WTC11 (cell line): ENCODE measurements around the gene CIBAR2. TPM values are rescaled to one million over a fixed set of nuclear protein-coding genes. Genes with fewer than 3 reads are reported as not detected.

Source experiments
- ATAC-seq: fragments of 200-7000 bp; cut with Tn5 transposase; 2 replicates; pipeline ENCODE4 v1.10.0; 2021; ENCODE audit warnings: mild to moderate bottlenecking, moderate library complexity
- CTCF ChIA-PET: fragments of 300-600 bp; sonication (Branson Sonifier 250); formaldehyde crosslinking; loops from one replicate; lab custom pipeline; 2021; ENCODE audit warnings: antibody characterized with exemption; lab: Charles Lee
- POLR2A ChIA-PET: fragments of 350-600 bp; sonication (Branson Sonifier 250); formaldehyde crosslinking; loops from one replicate; lab custom pipeline; 2021; ENCODE audit warnings: antibody characterized with exemption; lab: Charles Lee
- DNase-seq: peaks from one replicate; pipeline ENCODE4 v3.0.0; 2021; ENCODE audit warnings: low spot score
- H3K27ac Mint-ChIP-seq: 2 replicates; pipeline ENCODE4 v1.8.0; 2021; ENCODE audit warnings: mixed read lengths
- H3K27me3 Mint-ChIP-seq: 2 replicates; pipeline ENCODE4 v1.8.0; 2021; ENCODE audit warnings: low read depth, mild to moderate bottlenecking, moderate library complexity, mixed read lengths
- H3K36me3 Mint-ChIP-seq: 2 replicates; pipeline ENCODE4 v1.8.0; 2021; ENCODE audit warnings: mixed read lengths
- H3K4me1 Mint-ChIP-seq: 2 replicates; pipeline ENCODE4 v1.8.0; 2022; ENCODE audit warnings: mixed read lengths
- H3K4me3 Mint-ChIP-seq: 2 replicates; pipeline ENCODE4 v1.8.0; 2021; ENCODE audit warnings: mild to moderate bottlenecking, moderate library complexity, mixed read lengths
- H3K9me3 Mint-ChIP-seq: 2 replicates; pipeline ENCODE4 v1.8.0; 2021; ENCODE audit warnings: mixed read lengths
- AR ChIP-seq: fragments of 250-450 bp; sonication (Bioruptor Pico); IDR thresholded peaks from 2 replicates; pipeline ENCODE4 v1.9.0; 2021; ENCODE audit warnings: mild to moderate bottlenecking
- ATF2 ChIP-seq: sonication (generic); formaldehyde crosslinking; IDR thresholded peaks from 2 replicates; pipeline ENCODE4 v1.8.1; 2022; ENCODE audit warnings: low read depth, missing genetic modification reagents, borderline replicate concordance
- E2F4 ChIP-seq: sonication (generic); formaldehyde crosslinking; IDR thresholded peaks from 2 replicates; pipeline ENCODE4 v1.8.1; 2022; ENCODE audit warnings: low read depth, mild to moderate bottlenecking, moderate library complexity, missing genetic modification reagents, borderline replicate concordance
- ESRRA ChIP-seq: sonication (generic); formaldehyde crosslinking; IDR thresholded peaks from 2 replicates; pipeline ENCODE4 v1.8.1; 2022; ENCODE audit warnings: mild to moderate bottlenecking, missing genetic modification reagents, borderline replicate concordance
- FOXJ3 ChIP-seq: sonication (generic); formaldehyde crosslinking; IDR thresholded peaks from 2 replicates; pipeline ENCODE4 v1.9.0; 2021; ENCODE audit warnings: missing genetic modification reagents, mild to moderate bottlenecking, borderline replicate concordance
- JUN ChIP-seq: sonication (generic); formaldehyde crosslinking; IDR thresholded peaks from 2 replicates; pipeline ENCODE4 v1.8.0; 2023; ENCODE audit warnings: mild to moderate bottlenecking, missing genetic modification reagents
- KAT7 ChIP-seq: sonication (generic); formaldehyde crosslinking; IDR thresholded peaks from 2 replicates; pipeline ENCODE4 v1.8.1; 2023; ENCODE audit warnings: missing genetic modification reagents, mild to moderate bottlenecking, borderline replicate concordance
- MAX ChIP-seq: sonication (generic); formaldehyde crosslinking; IDR thresholded peaks from 2 replicates; pipeline ENCODE4 v1.8.0; 2022; ENCODE audit warnings: mild to moderate bottlenecking, missing genetic modification reagents
- MLX ChIP-seq: sonication (generic); formaldehyde crosslinking; IDR thresholded peaks from 2 replicates; pipeline ENCODE4 v1.8.1; 2023; ENCODE audit warnings: mild to moderate bottlenecking, missing genetic modification reagents, moderate library complexity
- MYBL2 ChIP-seq: sonication (generic); formaldehyde crosslinking; IDR thresholded peaks from 2 replicates; pipeline ENCODE4 v1.8.1; 2023; ENCODE audit warnings: mild to moderate bottlenecking, moderate library complexity, missing genetic modification reagents
- NR2C2 ChIP-seq: sonication (generic); formaldehyde crosslinking; IDR thresholded peaks from 2 replicates; pipeline ENCODE4 v1.8.0; 2022; ENCODE audit warnings: mild to moderate bottlenecking, missing genetic modification reagents
- RELA ChIP-seq: sonication (generic); formaldehyde crosslinking; IDR thresholded peaks from 2 replicates; pipeline ENCODE4 v1.8.1; 2022; ENCODE audit warnings: missing genetic modification reagents, mild to moderate bottlenecking, borderline replicate concordance
- SMAD3 ChIP-seq: sonication (generic); formaldehyde crosslinking; IDR thresholded peaks from 2 replicates; pipeline ENCODE4 v1.8.0; 2022; ENCODE audit warnings: missing genetic modification reagents, mild to moderate bottlenecking, borderline replicate concordance
- SOX15 ChIP-seq: fragments of 250-450 bp; sonication (Bioruptor Pico); IDR thresholded peaks from 2 replicates; pipeline ENCODE4 v1.9.0; 2021; ENCODE audit warnings: mild to moderate bottlenecking
- TEAD4 ChIP-seq: sonication (generic); formaldehyde crosslinking; IDR thresholded peaks from 2 replicates; pipeline ENCODE4 v1.8.0; 2022; ENCODE audit warnings: mild to moderate bottlenecking, missing genetic modification reagents
- ZNF423 ChIP-seq: fragments of 250-450 bp; sonication (Bioruptor Pico); IDR thresholded peaks from 2 replicates; pipeline ENCODE4 v2.1.2; 2022; ENCODE audit warnings: mild to moderate bottlenecking, moderate library complexity
- ZNF671 ChIP-seq: fragments of 250-450 bp; sonication (Bioruptor Pico); IDR thresholded peaks from 2 replicates; pipeline ENCODE4 v1.8.0; 2021; ENCODE audit warnings: mild to moderate bottlenecking
- total RNA-seq: library from RNA; stranded (reverse); gene quantifications from 3 replicates; pipeline ENCODE4 v1.2.3, GENCODE V29; 2021
- TF ChIP-seq, protein P1 (sequence below): fragments of 250-450 bp; sonication (Bioruptor Pico); IDR thresholded peaks from 2 replicates; pipeline ENCODE4 v1.9.0; 2021; ENCODE audit warnings: moderate library complexity, mild to moderate bottlenecking, inconsistent platforms, borderline replicate concordance
- TF ChIP-seq, protein P2 (sequence below): fragments of 250-450 bp; sonication (Bioruptor Pico); IDR thresholded peaks from 2 replicates; pipeline ENCODE4 v1.8.0; 2021; ENCODE audit warnings: mild to moderate bottlenecking
- TF ChIP-seq, protein P3 (sequence below): fragments of 250-450 bp; sonication (Bioruptor Pico); conservative IDR thresholded peaks from 2 replicates; pipeline ENCODE4 v1.9.0; 2021; ENCODE audit warnings: mild to moderate bottlenecking

Gene CIBAR2
- total RNA-seq, 1 experiment from 2014 or later: not detected

GRCh38 chr16:85149776-85150175, 37.5 kb upstream of the CIBAR2 start:
- CTCF ChIA-PET: interaction anchor here (0.6 to 1.8 kb wide), 6 partner anchors 35 to 198 kb away, joined by 3 to 10 read pairs (median 4); no protein-coding TSS in a partner anchor
- POLR2A ChIA-PET: interaction anchor here (0.6 kb wide), 1 partner anchor 179 kb away, joined by 3 read pairs; no protein-coding TSS in a partner anchor

More at GRCh38 chr16:85149776-85150175, 37.5 kb upstream of the CIBAR2 start:
- H3K27ac Mint-ChIP-seq: no peak overlapping the region
- ATAC-seq (no peak), DNase-seq (no peak)
- TF ChIP-seq ZNF671 (no peak), JUN (CRISPR knock-in tag) (no peak), ESRRA (CRISPR knock-in tag) (no peak), FOXJ3 (CRISPR knock-in tag) (no peak), RELA (no peak), SOX15 (no peak), SMAD3 (no peak), E2F4 (CRISPR knock-in tag) (no peak), ZNF423 (no peak), KAT7 (CRISPR knock-in tag) (no peak), ATF2 (CRISPR knock-in tag) (no peak), NR2C2 (CRISPR knock-in tag) (no peak), MLX (CRISPR knock-in tag) (no peak), AR (CRISPR knock-in tag) (no peak), MYBL2 (CRISPR knock-in tag) (no peak), MAX (CRISPR knock-in tag) (no peak), TEAD4 (no peak)
- TF ChIP-seq, protein P1, sequence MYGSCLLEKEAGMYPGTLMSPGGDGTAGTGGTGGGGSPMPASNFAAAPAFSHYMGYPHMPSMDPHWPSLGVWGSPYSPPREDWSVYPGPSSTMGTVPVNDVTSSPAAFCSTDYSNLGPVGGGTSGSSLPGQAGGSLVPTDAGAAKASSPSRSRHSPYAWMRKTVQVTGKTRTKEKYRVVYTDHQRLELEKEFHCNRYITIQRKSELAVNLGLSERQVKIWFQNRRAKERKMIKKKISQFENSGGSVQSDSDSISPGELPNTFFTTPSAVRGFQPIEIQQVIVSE (CRISPR knock-in tag): no peak
- TF ChIP-seq, protein P2, sequence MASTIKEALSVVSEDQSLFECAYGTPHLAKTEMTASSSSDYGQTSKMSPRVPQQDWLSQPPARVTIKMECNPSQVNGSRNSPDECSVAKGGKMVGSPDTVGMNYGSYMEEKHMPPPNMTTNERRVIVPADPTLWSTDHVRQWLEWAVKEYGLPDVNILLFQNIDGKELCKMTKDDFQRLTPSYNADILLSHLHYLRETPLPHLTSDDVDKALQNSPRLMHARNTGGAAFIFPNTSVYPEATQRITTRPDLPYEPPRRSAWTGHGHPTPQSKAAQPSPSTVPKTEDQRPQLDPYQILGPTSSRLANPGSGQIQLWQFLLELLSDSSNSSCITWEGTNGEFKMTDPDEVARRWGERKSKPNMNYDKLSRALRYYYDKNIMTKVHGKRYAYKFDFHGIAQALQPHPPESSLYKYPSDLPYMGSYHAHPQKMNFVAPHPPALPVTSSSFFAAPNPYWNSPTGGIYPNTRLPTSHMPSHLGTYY (CRISPR knock-in tag): no peak
- TF ChIP-seq, protein P3, sequence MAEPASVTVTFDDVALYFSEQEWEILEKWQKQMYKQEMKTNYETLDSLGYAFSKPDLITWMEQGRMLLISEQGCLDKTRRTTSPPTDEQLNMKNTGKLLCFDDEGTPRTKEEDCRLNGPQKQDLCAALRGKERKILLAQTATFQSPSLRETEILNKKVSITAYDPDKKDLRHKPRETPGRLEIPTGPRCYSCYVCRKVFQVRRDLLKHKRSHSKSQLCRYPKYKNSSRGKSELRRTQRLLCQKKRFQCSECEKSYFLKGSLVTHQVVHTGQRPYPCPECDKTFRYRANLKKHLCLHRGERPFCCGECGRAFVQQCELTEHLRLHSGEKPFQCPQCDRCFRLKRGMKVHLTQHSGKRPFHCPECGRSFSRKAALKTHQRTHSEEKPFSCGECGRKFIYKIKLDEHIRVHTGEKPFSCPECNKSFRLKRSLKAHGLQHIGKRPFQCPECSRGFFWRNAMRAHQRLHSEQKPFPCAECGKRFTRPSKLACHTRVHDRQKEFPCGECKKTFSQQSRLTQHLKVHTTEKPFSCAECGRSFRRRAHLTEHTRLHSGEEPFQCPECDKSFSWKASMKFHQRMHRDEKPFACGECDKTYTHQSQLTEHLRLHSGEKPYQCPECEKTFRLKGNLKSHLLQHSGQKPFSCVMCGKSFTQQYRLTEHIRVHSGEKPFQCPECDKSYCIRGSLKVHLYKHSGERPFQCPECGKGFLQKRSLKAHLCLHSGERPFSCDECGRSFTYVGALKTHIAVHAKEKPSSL: no peak
- no peak overlapping the region for H3K4me3 Mint-ChIP-seq
- no peaks in the 10 kb centered on the region for H3K36me3 Mint-ChIP-seq
- no peaks in the 10 kb centered on the region for H3K9me3 Mint-ChIP-seq
- H3K27me3 Mint-ChIP-seq: no peaks in the 10 kb centered on the region; the same call in 1 of the 2 replicates
- peaks cover 11% of the 10 kb centered on the region for H3K4me1 Mint-ChIP-seq
